GM18858 (cell line): Measurements from ENCODE around the gene RGS3.

Experiments
- ATAC-seq: cut with Tn5 transposase; IDR thresholded peaks from one replicate; pipeline ENCODE4 v1.9.1; 2021; ENCODE audit not compliant: unreplicated experiment

The RGS3 gene

GRCh38 chr9:113464286-113464660 lies 746 bp downstream of the RGS3 start:
- no peak for ATAC-seq

GRCh38 chr9:113465599-113466140 lies 2.1 kb downstream of the RGS3 start:
- no peak for ATAC-seq

- no peak for ATAC-seq
Observed at GRCh38 chr9:113467183-113467582, 3.7 kb downstream of the RGS3 start.

GRCh38 chr9:113468716-113469448 lies 5.4 kb downstream of the RGS3 start:
- ATAC-seq = no peak

- no peak for ATAC-seq
Observed at GRCh38 chr9:113471143-113471542, 7.6 kb downstream of the RGS3 start.

- no peak for ATAC-seq
Observed at GRCh38 chr9:113471566-113471965, 8.0 kb downstream of the RGS3 start.

GRCh38 chr9:113472199-113472598 lies 8.7 kb downstream of the RGS3 start:
- no peak for ATAC-seq

GRCh38 chr9:113474360-113475028 lies 11.0 kb downstream of the RGS3 start:
- no peak for ATAC-seq

GRCh38 chr9:113475031-113475430 lies 11.5 kb downstream of the RGS3 start:
- no peak for ATAC-seq

- no peak for ATAC-seq
Observed at GRCh38 chr9:113475992-113476391, 12.5 kb downstream of the RGS3 start.

GRCh38 chr9:113476511-113476916 lies 13.0 kb downstream of the RGS3 start:
- ATAC-seq = no peak

- no peak for ATAC-seq
Observed at GRCh38 chr9:113477058-113477457, 13.5 kb downstream of the RGS3 start.

GRCh38 chr9:113477661-113478060 lies 14.1 kb downstream of the RGS3 start:
- no peak for ATAC-seq

- no peak for ATAC-seq
Observed at GRCh38 chr9:113479174-113479621, 15.7 kb downstream of the RGS3 start.

- ATAC-seq = no peak
Observed at GRCh38 chr9:113480612-113481011, 17.1 kb downstream of the RGS3 start.

- no peak for ATAC-seq
Observed at GRCh38 chr9:113481176-113481787, 17.8 kb downstream of the RGS3 start.

- no peak for ATAC-seq
Observed at GRCh38 chr9:113482341-113482740, 18.8 kb downstream of the RGS3 start.

- ATAC-seq = no peak
Observed at GRCh38 chr9:113482991-113483675, 19.6 kb downstream of the RGS3 start.

GRCh38 chr9:113483676-113484257 lies 20.2 kb downstream of the RGS3 start:
- ATAC-seq = no peak

- no peak for ATAC-seq
Observed at GRCh38 chr9:113484258-113484730, 20.8 kb downstream of the RGS3 start.

- ATAC-seq = no peak
Observed at GRCh38 chr9:113485761-113486115, 22.2 kb downstream of the RGS3 start.
